ENCODE data around the gene NOP10.

- TF ChIP-seq, protein P1, sequence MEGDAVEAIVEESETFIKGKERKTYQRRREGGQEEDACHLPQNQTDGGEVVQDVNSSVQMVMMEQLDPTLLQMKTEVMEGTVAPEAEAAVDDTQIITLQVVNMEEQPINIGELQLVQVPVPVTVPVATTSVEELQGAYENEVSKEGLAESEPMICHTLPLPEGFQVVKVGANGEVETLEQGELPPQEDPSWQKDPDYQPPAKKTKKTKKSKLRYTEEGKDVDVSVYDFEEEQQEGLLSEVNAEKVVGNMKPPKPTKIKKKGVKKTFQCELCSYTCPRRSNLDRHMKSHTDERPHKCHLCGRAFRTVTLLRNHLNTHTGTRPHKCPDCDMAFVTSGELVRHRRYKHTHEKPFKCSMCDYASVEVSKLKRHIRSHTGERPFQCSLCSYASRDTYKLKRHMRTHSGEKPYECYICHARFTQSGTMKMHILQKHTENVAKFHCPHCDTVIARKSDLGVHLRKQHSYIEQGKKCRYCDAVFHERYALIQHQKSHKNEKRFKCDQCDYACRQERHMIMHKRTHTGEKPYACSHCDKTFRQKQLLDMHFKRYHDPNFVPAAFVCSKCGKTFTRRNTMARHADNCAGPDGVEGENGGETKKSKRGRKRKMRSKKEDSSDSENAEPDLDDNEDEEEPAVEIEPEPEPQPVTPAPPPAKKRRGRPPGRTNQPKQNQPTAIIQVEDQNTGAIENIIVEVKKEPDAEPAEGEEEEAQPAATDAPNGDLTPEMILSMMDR (IDR thresholded peaks at IDR 0.05), result no peak
- no peak for TF ChIP-seq EZH2 (IDR thresholded peaks at IDR 0.05; ENCODE audit: borderline replicate concordance, insufficient read depth, low read depth, low read length, poor library complexity, severe bottlenecking)
These were observed 16.5 kb upstream of the NOP10 start for GRCh38 chr15:34359416-34359815.
